Mesenchymal stem cell (in vitro differentiated cells and primary cell): ENCODE measurements around the gene PDE4B.

Experiments used
- DNase-seq: peaks from one replicate; pipeline ENCODE4 v3.0.0-alpha.2; 2013
- H2AFZ ChIP-seq: one replicate; pipeline ENCODE4 v1.6.1; 2013; ENCODE audit warnings: low read depth, mild to moderate bottlenecking, control low read depth, inconsistent platforms, low read length, moderate library complexity
- H2AK5ac ChIP-seq: 2 replicates; pipeline ENCODE4 v1.6.1; 2013; ENCODE audit warnings: low read length, moderate library complexity, mild to moderate bottlenecking, inconsistent platforms; ENCODE audit not compliant: severe bottlenecking
- H2BK120ac ChIP-seq: one replicate; pipeline ENCODE4 v1.6.1; 2013; ENCODE audit warnings: low read depth, mild to moderate bottlenecking, inconsistent platforms, low read length, moderate library complexity
- H2BK12ac ChIP-seq, 2 experiments: one replicate each; pipeline ENCODE4 v1.6.1; 2013; ENCODE audit warnings: inconsistent platforms in 2 of 2, low read length in 2 of 2, mild to moderate bottlenecking in 2 of 2, moderate library complexity in 2 of 2, control low read depth in 1 of 2
- H2BK15ac ChIP-seq: one replicate; pipeline ENCODE4 v1.6.1; 2013; ENCODE audit warnings: mild to moderate bottlenecking, low read depth, inconsistent platforms; ENCODE audit not compliant: poor library complexity, severe bottlenecking
- H2BK5ac ChIP-seq: 2 replicates; pipeline ENCODE4 v1.6.1; 2013; ENCODE audit warnings: low read depth, mild to moderate bottlenecking, low read length, control low read depth, inconsistent platforms; ENCODE audit not compliant: poor library complexity, severe bottlenecking
- H3K14ac ChIP-seq, 2 experiments: one replicate each; pipeline ENCODE4 v1.6.1; 2013; ENCODE audit warnings: inconsistent platforms in 2 of 2, low read length in 2 of 2, control low read depth in 1 of 2, mild to moderate bottlenecking in 1 of 2, moderate library complexity in 1 of 2
- H3K18ac ChIP-seq, 2 experiments: one replicate each; pipeline ENCODE4 v1.6.1; 2013; ENCODE audit warnings: inconsistent platforms in 2 of 2, low read length in 2 of 2, control low read depth in 1 of 2, low read depth in 1 of 2, mild to moderate bottlenecking in 1 of 2
- H3K23ac ChIP-seq, 2 experiments: one replicate each; pipeline ENCODE4 v1.6.1; 2013; ENCODE audit warnings: inconsistent platforms in 2 of 2, low read length in 2 of 2, mild to moderate bottlenecking in 2 of 2, moderate library complexity in 2 of 2, control low read depth in 1 of 2
- H3K27ac ChIP-seq: 2 replicates; pipeline ENCODE4 v1.5.1; 2013; ENCODE audit warnings: mild to moderate bottlenecking, moderate library complexity, low read length, control low read depth, inconsistent platforms; ENCODE audit not compliant: poor library complexity, severe bottlenecking
- H3K27me3 ChIP-seq, 2 experiments: 2 replicates each; pipeline versions ENCODE4 v1.6.1 to v1.7.0; 2013; ENCODE audit warnings: low read length in 2 of 2, mild to moderate bottlenecking in 2 of 2, moderate library complexity in 2 of 2, control low read depth in 1 of 2, inconsistent platforms in 1 of 2; ENCODE audit not compliant: control insufficient read depth in 1 of 2, insufficient read depth in 1 of 2
- H3K36me3 ChIP-seq, 2 experiments: 2 replicates each; pipeline versions ENCODE4 v1.6.1 to v1.7.0; 2013; ENCODE audit warnings: low read length in 2 of 2, control low read depth in 1 of 2, inconsistent platforms in 1 of 2, low read depth in 1 of 2, mild to moderate bottlenecking in 1 of 2; ENCODE audit not compliant: insufficient read depth in 2 of 2, control insufficient read depth in 1 of 2
- H3K4ac ChIP-seq, 2 experiments: one replicate each; pipeline ENCODE4 v1.6.1; 2013; ENCODE audit warnings: inconsistent platforms in 2 of 2, low read length in 2 of 2, mild to moderate bottlenecking in 2 of 2, moderate library complexity in 2 of 2, control low read depth in 1 of 2, low read depth in 1 of 2
- H3K4me1 ChIP-seq: 2 replicates; pipeline ENCODE4 v1.6.1; 2013; ENCODE audit warnings: low read depth, low read length, control low read depth; ENCODE audit not compliant: control insufficient read depth, insufficient read depth
- H3K4me2 ChIP-seq: 2 replicates; pipeline ENCODE4 v1.6.1; 2013; ENCODE audit warnings: low read length, mild to moderate bottlenecking, inconsistent platforms; ENCODE audit not compliant: poor library complexity, severe bottlenecking
- H3K4me3 ChIP-seq, 2 experiments: 2 replicates each; pipeline versions ENCODE4 v1.5.1 to v1.7.0; 2013; ENCODE audit warnings: low read length in 2 of 2, mild to moderate bottlenecking in 2 of 2, control low read depth in 1 of 2, low read depth in 1 of 2; ENCODE audit not compliant: insufficient read depth in 1 of 2
- H3K79me1 ChIP-seq: replicated peaks from 2 replicates; pipeline ENCODE4 v1.6.1; 2013; ENCODE audit warnings: mild to moderate bottlenecking, control low read depth, low read length, inconsistent platforms; ENCODE audit not compliant: poor library complexity, severe bottlenecking
- H3K9ac ChIP-seq: 2 replicates; pipeline ENCODE4 v1.7.0; 2013; ENCODE audit warnings: mild to moderate bottlenecking, low read length, moderate library complexity
- H3K9me3 ChIP-seq: 2 replicates; pipeline ENCODE4 v1.7.0; 2013; ENCODE audit warnings: mild to moderate bottlenecking, low read length; ENCODE audit not compliant: control insufficient read depth
- H4K8ac ChIP-seq: one replicate; pipeline ENCODE4 v1.6.1; 2013; ENCODE audit warnings: inconsistent platforms, mild to moderate bottlenecking, low read length, moderate library complexity
- H4K91ac ChIP-seq: one replicate; pipeline ENCODE4 v1.6.1; 2013; ENCODE audit warnings: mild to moderate bottlenecking, low read length, inconsistent platforms
- WGBS: methylation state at CpG from one replicate; pipeline ENCODE4 v1.1.7; 2013; ENCODE audit warnings: mixed read lengths; 5-methylcytosine and 5-hydroxymethylcytosine counted together

The PDE4B gene

DNA sequence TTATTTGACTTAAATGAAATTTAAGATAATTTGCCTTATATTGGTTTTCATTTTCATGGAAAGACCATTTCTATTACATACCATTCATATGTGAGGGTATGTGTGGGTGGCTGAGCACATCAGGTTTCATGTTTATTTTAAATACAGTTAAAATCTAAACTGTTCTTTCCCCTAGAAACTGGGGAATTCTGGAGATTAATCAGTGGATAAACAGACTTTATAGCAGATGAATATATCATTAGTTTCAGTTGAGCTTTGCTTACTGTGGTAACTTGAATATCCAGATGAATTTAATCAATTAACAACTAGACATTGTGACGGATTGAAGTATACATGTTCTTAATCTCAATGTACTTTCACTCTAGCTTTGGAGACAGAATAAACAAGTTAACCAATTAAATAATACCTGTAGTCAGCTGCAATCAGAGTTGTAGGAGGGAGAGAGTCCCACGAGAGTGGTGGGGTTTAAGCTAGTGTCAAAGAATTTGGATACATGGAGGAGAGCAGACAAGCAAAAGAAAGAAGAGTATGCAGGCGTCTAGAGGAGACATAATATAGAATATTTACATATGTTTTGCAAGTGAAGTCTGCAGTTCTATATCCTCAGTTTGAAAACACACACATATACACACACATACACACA is 97.6 kb downstream of the PDE4B start:
- peaks cover 5% of the 10 kb centered on the region for H3K9me3 ChIP-seq
- H2BK15ac ChIP-seq, result no peak overlapping the region
- no peak overlapping the region for H3K4me3 ChIP-seq
- no peak overlapping the region for H3K14ac ChIP-seq
- H2AFZ ChIP-seq, result no peak overlapping the region
- no peak overlapping the region for H2BK12ac ChIP-seq
- H3K9ac ChIP-seq, result no peak overlapping the region
- no peak overlapping the region for H3K4me2 ChIP-seq
- no peak overlapping the region for H3K23ac ChIP-seq
- H4K91ac ChIP-seq, result no peak overlapping the region
- no peaks in the 10 kb centered on the region for H3K79me1 ChIP-seq
- H3K18ac ChIP-seq, result no peak overlapping the region
- no peaks in the 10 kb centered on the region for H3K36me3 ChIP-seq
- peaks cover 3% of the 10 kb centered on the region for H3K4me1 ChIP-seq
- H2AK5ac ChIP-seq, result no peak overlapping the region
- no peak overlapping the region for H2BK120ac ChIP-seq
- H4K8ac ChIP-seq, result no peak overlapping the region
- no peaks in the 10 kb centered on the region for H3K27me3 ChIP-seq
- H2BK5ac ChIP-seq, result no peak overlapping the region
- H3K4ac ChIP-seq, result no peak overlapping the region
- no peak overlapping the region for H3K27ac ChIP-seq
- DNase-seq, result no peak
- 29% methylated on average over 1 of the region's 3 CpGs for WGBS

DNA sequence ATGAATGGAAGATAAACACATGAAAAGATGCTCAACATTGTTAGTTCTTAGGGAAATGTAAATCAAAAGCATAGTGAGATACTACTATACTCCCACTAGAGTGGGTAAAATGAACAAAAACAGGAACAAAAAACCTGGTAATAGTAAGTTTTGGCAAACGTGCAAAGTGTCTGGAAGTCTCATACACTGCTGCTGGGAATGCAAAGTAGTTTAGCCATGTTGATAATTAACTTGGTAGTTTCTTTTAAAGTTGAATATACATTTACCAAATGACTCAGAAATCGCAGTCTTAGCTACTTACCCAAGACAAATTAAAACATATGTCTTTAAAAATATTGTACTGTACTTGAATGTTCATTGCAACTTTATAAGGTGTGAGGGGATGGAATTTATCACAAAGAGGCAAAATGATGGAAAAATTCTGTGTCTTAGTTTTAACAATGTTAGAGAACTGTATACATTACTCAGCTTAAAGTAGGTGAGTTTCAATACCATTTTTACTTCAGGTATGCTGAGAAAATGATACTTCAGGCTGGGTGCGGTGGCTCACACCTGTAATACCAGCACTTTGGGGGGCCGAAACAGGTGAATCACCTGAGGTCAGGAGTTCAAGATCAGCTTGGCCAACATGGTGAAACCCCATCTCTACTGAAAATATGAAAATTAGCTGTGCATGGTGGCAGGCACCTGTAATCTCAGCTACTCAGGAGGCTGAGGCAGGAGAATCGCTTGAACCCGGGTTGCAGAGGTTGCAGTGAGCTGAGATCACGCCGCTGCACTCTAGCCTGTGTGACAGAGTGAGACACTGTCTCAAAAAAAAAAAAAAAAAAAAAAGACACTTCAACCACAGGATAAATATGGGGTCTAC is 102.3 kb downstream of the PDE4B start:
- Histone ChIP-seq H4K91ac (no peak overlapping the region), H3K36me3 (no peaks in the 10 kb centered on the region), H3K4me3 (no peak overlapping the region), H3K9me3 (no peaks in the 10 kb centered on the region), H3K79me1 (no peaks in the 10 kb centered on the region), H3K9ac (no peak overlapping the region), H2AK5ac (no peak overlapping the region), H4K8ac (no peak overlapping the region), H2BK5ac (no peak overlapping the region), H3K27me3 (no peaks in the 10 kb centered on the region), H3K4me2 (no peak overlapping the region), H2AFZ (no peak overlapping the region), H3K18ac (no peak overlapping the region), H3K4me1 (peaks cover 3% of the 10 kb centered on the region), H2BK15ac (no peak overlapping the region), H3K27ac (no peak overlapping the region), H3K23ac (no peak overlapping the region), H3K4ac (no peak overlapping the region), H2BK12ac (no peak overlapping the region), H3K14ac (no peak overlapping the region), H2BK120ac (no peak overlapping the region)
- no peak for DNase-seq
- 83% methylated on average over 6 of the region's 8 CpGs for WGBS

DNA sequence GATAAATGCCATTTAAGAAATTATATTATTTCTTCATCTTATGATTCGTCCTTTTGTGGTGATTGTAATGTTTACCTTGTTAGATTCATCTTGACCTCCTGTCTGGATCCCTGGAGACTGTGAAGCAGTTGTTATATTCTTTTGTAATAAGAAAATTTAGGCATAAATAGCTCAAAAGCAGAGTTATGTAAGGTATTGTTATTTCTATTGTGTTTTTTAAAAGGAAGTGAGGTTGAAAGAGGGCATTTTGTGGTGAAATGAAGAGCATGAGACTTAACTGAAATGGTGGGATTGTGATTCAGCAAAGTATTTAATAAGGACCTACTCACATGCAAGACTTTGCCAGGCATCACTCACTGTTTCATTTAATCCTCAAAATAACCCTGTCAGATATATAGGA is 104.0 kb downstream of the PDE4B start:
- DNase-seq, result no peak
- no peaks in the 10 kb centered on the region for H3K79me1 ChIP-seq
- H3K36me3 ChIP-seq, result no peaks in the 10 kb centered on the region
- no peak overlapping the region for H3K4ac ChIP-seq
- no peak overlapping the region for H2BK12ac ChIP-seq
- H3K27me3 ChIP-seq, result no peaks in the 10 kb centered on the region
- no peak overlapping the region for H2AK5ac ChIP-seq
- H3K23ac ChIP-seq, result no peak overlapping the region
- no peak overlapping the region for H3K14ac ChIP-seq
- no peak overlapping the region for H3K4me2 ChIP-seq
- H4K8ac ChIP-seq, result no peak overlapping the region
- H3K9ac ChIP-seq, result no peak overlapping the region
- no peak overlapping the region for H3K18ac ChIP-seq
- no peak overlapping the region for H2BK15ac ChIP-seq
- 56% methylated on average over 1 of the region's 1 CpG for WGBS
- peaks cover 3% of the 10 kb centered on the region for H3K4me1 ChIP-seq
- H3K27ac ChIP-seq, result no peak overlapping the region
- no peak overlapping the region for H3K4me3 ChIP-seq
- no peak overlapping the region for H2AFZ ChIP-seq
- no peak overlapping the region for H2BK5ac ChIP-seq
- H3K9me3 ChIP-seq, result no peaks in the 10 kb centered on the region
- no peak overlapping the region for H2BK120ac ChIP-seq
- no peak overlapping the region for H4K91ac ChIP-seq

DNA sequence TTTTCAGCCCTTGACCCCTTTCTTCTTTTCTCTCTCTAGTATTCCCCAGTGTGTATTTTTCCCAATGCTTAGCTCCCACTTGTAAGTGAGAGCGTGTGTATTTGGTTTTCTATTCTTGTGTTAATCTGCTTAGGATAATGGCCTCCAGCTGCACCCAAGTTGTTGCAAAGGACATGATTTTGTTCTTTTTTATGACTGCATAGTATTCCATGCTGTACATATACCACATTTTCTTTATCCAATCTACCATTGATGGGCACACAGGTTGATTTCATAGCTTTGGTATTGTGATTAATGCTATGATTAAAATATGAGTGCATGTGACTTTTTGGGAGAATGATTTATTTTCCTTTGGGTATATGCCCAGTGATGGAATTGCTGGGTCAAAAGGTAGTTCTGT is 104.8 kb downstream of the PDE4B start:
- Histone ChIP-seq H3K27ac (no peak overlapping the region), H4K8ac (no peak overlapping the region), H4K91ac (no peak overlapping the region), H3K23ac (no peak overlapping the region), H2BK12ac (no peak overlapping the region), H2BK5ac (no peak overlapping the region), H3K4me2 (no peak overlapping the region), H3K4me1 (peaks cover 3% of the 10 kb centered on the region), H3K4ac (no peak overlapping the region), H3K18ac (no peak overlapping the region), H3K36me3 (no peaks in the 10 kb centered on the region), H3K14ac (no peak overlapping the region), H2BK120ac (no peak overlapping the region), H3K9me3 (no peaks in the 10 kb centered on the region), H3K9ac (no peak overlapping the region), H2AK5ac (no peak overlapping the region), H3K4me3 (no peak overlapping the region), H3K79me1 (no peaks in the 10 kb centered on the region), H2AFZ (no peak overlapping the region), H2BK15ac (no peak overlapping the region), H3K27me3 (no peaks in the 10 kb centered on the region)
- WGBS, result no CpG with 5 or more reads among the region's 1 CpG
- DNase-seq, result no peak
